ENCODE measurements around the gene DPH7.
"Not testable (repeated sequence)": the region's sequence is repeated elsewhere in the genome, so short reads cannot be mapped to it uniquely, and the experiment has no call there.

DPH7 gene

GRCh38 chr9:137516144-137516917 lies 62.4 kb downstream of the DPH7 start:
- no peak for DNase-seq

DNA sequence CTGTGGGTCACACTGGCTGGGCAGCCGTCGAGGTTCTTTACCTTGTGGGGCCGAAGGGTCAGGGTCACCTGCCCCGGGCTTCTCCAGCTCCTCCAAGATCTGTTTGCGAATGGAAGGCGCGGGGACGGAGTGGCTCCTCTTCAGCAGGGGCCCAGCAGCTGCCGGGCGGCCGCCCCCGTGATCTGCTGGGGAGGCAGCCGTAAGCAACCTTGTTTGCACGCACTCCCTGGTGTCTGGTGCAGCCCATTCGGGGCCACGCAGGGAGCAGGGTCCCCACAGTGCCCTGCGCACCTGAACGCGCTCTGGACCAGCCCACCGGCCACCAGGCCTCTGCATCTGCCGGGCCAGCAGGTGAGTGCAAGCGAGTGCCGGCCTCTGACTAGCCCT lies 63.4 kb downstream of the DPH7 start:
- no peak for DNase-seq

GRCh38 chr9:137514691-137515337 lies 63.9 kb downstream of the DPH7 start:
- no peak for DNase-seq

- not testable (repeated sequence) for DNase-seq
These were observed 64.7 kb downstream of the DPH7 start for GRCh38 chr9:137513801-137514570.

- DNase-seq = not testable (repeated sequence)
These were observed 65.6 kb downstream of the DPH7 start for GRCh38 chr9:137513136-137513535.

GRCh38 chr9:137511758-137512463 lies 66.8 kb downstream of the DPH7 start:
- no peak for DNase-seq

DNA sequence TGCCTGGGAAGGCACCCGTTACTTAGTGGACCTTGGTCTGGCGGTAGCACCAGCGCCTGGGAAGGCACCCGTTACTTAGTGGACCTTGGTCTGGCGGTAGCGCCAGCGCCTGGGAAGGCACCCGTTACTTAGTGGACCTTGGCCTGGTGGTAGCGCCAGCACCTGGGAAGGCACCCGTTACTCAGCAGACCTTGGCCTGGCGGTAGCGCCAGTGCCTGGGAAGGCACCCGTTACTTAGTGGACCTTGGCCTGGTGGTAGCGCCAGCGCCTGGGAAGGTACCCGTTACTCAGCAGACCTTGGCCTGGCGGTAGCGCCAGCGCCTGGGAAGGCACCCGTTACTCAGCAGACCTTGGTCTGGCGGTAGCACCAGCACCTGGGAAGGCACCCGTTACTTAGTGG lies 67.6 kb downstream of the DPH7 start:
- not testable (repeated sequence) for DNase-seq

DNA sequence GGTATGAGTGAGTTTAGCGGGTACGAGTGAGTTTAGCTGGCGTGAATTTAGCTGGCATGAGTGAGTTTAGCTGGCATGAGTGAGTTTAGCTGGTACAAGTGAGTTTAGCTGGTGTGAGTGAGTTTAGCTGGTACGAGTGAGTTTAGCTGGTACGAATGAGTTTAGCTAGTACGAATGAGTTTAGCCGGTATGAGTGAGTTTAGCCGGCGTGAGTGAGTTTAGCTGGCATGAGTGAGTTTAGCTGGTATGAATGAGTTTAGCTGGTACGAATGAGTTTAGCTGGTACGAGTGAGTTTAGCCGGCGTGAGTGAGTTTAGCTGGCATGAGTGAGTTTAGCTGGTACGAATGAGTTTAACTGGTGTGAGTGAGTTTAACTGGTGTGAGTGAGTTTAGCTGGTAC lies 69.5 kb downstream of the DPH7 start:
- DNase-seq = no peak

DNA sequence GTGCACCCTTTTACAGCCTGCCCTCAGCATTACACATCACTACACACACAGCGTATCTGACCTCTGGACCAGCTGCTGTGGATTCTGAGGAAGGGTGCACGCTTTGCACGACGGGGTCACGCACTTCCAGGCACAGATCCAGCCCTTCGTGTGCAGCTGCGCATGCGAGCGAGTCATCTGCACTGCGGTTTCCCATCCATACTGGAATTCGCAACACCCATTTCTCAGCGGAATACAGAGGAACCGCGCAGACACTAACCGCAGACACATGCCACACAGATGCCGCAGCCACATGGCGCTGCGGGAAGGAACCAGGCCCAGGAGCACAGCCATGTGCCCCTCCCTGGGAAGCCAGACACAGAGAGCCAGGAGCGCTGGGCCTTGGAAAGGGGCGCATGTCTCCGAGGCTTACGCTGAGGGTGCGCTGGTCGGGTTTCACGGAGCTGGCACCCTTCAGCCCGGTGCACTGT lies 72.0 kb downstream of the DPH7 start:
- DNase-seq = no peak

- DNase-seq = no peak
These were observed 72.5 kb downstream of the DPH7 start for GRCh38 chr9:137506274-137506673.

DNA sequence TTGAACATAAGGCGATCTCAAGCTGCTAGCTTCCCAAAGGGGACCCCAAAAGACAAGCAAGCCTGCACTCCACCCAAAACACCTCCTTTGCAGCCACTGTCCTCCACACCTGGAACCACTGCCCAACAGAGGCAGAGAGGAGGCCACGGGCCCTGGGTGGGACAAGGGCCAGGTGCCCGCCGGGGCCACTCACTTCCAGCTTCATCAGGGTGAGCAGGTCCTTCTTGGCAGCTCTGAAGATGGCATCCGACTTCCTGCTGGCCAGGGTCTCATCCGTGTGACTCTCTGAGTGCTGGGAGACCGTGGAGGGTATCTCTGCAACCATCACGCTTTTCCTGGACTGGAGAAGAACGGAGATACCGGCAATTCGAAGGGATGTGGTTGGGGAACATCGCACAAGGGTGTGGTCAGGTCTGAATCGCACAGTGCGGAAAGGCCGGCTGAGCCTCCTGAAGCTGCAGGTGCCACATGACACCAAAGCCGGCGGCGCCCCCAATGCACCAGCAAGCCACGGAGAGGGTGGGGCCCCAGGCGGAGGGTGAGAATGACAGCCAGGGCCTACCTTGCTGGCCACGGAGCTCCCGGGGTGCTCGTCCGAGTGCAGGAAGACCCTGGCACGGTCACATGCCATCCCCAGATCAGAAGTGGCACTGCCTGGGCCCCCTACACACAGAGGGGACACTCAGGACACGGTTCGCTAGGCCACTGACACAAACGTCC lies 73.1 kb downstream of the DPH7 start:
- DNase-seq = no peak
